ENCODE measurements around the gene BCOR. TPM values are rescaled to one million over a fixed set of nuclear protein-coding genes. Genes with fewer than 3 reads are reported as not detected.

BCOR gene
- total RNA-seq, 4 donors from 2014 or later, result 12.0 to 20.1 (median 17.4) TPM

DNA sequence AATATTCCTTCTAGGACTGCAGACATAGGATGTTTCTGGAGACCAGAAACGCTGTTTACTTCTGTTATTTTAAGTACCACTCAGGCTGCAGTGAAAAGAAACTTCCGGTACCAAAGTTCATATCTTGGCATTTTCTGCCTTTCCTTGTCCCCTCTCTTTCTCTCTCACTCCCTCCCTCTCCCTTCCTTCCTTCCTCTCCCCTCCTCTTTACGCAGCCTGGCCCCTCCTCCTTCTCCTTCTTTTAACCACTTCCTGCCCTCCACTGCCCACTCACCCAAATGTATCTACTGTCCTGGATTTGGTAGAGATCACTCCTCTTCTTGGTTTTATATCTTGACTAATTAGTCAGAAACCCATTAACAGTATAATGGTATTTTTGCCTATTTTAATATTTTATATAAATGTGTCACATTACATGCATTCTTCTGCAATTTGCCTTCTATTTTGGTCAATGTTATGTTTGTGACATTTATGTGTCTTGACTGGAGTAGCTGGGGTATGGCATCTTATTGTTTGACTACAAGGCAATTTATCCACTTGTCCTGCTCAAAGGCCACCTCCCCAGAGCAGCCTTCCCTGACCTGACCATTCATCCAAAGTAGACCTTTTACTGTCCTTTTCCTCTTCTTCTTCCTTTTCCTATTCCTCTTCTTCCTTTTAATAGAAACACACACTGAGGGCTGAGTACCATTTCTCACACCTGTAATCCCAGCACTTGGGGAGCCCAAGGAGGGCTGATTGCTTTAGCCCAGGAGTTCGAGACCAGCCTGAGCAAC is 56.9 kb downstream of the BCOR start:
- intact Hi-C loops (cut with DNase I), result no loop called here
- Histone ChIP-seq H3K9me3 (no peaks in the 10 kb centered on the region), H3K36me3 (no peaks in the 10 kb centered on the region), H3K4me3 (no peak overlapping the region), H3K27me3 (no peaks in the 10 kb centered on the region), H3K27ac (no peak overlapping the region), H3K4me1 (no peaks in the 10 kb centered on the region)
- WGBS, 2 donors, result 22 to 45% methylated on average over 3 to 4 of the region's 4 CpGs
- TF ChIP-seq, protein P1, sequence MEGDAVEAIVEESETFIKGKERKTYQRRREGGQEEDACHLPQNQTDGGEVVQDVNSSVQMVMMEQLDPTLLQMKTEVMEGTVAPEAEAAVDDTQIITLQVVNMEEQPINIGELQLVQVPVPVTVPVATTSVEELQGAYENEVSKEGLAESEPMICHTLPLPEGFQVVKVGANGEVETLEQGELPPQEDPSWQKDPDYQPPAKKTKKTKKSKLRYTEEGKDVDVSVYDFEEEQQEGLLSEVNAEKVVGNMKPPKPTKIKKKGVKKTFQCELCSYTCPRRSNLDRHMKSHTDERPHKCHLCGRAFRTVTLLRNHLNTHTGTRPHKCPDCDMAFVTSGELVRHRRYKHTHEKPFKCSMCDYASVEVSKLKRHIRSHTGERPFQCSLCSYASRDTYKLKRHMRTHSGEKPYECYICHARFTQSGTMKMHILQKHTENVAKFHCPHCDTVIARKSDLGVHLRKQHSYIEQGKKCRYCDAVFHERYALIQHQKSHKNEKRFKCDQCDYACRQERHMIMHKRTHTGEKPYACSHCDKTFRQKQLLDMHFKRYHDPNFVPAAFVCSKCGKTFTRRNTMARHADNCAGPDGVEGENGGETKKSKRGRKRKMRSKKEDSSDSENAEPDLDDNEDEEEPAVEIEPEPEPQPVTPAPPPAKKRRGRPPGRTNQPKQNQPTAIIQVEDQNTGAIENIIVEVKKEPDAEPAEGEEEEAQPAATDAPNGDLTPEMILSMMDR (IDR thresholded peaks at IDR 0.05), result no peak
- no peak for TF ChIP-seq POLR2A (IDR thresholded peaks at IDR 0.05)
- DNase-seq, result no peak

GRCh38 chrX:40039887-40040286 is 57.9 kb downstream of the BCOR start:
- Histone ChIP-seq H3K27me3 (no peaks in the 10 kb centered on the region), H3K4me1 (no peaks in the 10 kb centered on the region), H3K27ac (no peak overlapping the region), H3K9me3 (no peaks in the 10 kb centered on the region), H3K36me3 (no peaks in the 10 kb centered on the region), H3K4me3 (no peak overlapping the region)
- intact Hi-C loops (cut with DNase I), result no loop called here
- no peak for DNase-seq
- WGBS, 2 donors, result 85 to 100% methylated on average over 1 to 8 of the region's 8 CpGs
- TF ChIP-seq, protein P1 (IDR thresholded peaks at IDR 0.05), result no peak
- TF ChIP-seq POLR2A (IDR thresholded peaks at IDR 0.05), result no peak

- intact Hi-C loops (cut with DNase I), result no loop called here
- DNase-seq, result no peak
- TF ChIP-seq POLR2A (IDR thresholded peaks at IDR 0.05), result no peak
- TF ChIP-seq, protein P1 (IDR thresholded peaks at IDR 0.05), result no peak
- Histone ChIP-seq H3K9me3 (no peaks in the 10 kb centered on the region), H3K4me3 (no peak overlapping the region), H3K36me3 (no peaks in the 10 kb centered on the region), H3K4me1 (no peaks in the 10 kb centered on the region), H3K27ac (no peak overlapping the region), H3K27me3 (no peaks in the 10 kb centered on the region)
These were observed 60.4 kb downstream of the BCOR start for GRCh38 chrX:40037367-40037766.

DNA sequence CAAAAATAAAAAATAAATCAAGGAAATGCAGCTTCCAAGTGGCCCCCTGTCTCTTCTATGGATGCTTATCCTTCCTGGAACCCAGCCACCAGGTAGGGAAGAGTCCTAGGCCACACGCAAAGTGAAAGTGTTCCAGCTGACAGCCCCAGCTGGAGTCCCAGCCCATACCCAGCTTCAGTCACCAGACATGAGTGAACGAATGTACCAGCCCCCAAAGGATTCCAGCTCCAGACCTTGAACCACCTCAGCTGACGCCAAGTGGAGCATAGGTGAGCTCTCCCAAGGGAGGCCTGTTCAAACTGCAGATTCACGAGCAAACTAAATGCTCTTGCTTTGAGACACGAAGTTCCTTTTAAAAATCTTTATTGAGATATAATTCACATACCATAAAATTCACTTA is 62.0 kb downstream of the BCOR start:
- no peaks in the 10 kb centered on the region for H3K9me3 ChIP-seq
- H3K4me3 ChIP-seq, result no peak overlapping the region
- intact Hi-C loops (cut with DNase I), result no loop called here
- H3K4me1 ChIP-seq, result no peaks in the 10 kb centered on the region
- H3K27ac ChIP-seq, result no peak overlapping the region
- WGBS, 2 donors, result 78 to 93% methylated on average over 4 of the region's 5 CpGs
- H3K36me3 ChIP-seq, result no peaks in the 10 kb centered on the region
- DNase-seq, result no peak
- TF ChIP-seq POLR2A (IDR thresholded peaks at IDR 0.05), result no peak
- TF ChIP-seq, protein P1 (IDR thresholded peaks at IDR 0.05), result no peak
- no peaks in the 10 kb centered on the region for H3K27me3 ChIP-seq

DNA sequence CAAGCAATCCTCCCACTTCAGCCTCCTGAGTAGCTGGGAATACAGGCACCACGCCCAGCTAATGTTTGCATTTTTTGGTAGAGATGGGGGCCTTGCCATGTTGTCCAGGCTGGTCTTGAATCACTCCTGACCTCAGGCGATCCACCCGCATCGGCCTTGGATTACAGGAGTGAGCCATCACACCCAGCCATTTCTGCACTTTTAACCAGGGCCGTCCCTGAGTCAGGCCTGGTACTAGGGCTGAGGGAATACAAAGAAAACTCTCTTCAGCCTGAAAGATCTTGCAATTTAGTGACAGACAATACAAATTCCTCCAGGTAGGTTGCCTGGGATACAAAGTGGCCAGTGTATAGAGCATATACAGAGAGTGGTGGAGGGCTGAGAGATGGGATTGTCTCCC is 65.8 kb downstream of the BCOR start:
- WGBS, 2 donors, result 57 to 100% methylated on average over 1 of the region's 5 CpGs
- no peak for DNase-seq
- no peaks in the 10 kb centered on the region for H3K9me3 ChIP-seq
- H3K27me3 ChIP-seq, result no peaks in the 10 kb centered on the region
- no peaks in the 10 kb centered on the region for H3K4me1 ChIP-seq
- no peak overlapping the region for H3K4me3 ChIP-seq
- intact Hi-C loops (cut with DNase I), result no loop called here
- no peak overlapping the region for H3K27ac ChIP-seq
- TF ChIP-seq POLR2A (IDR thresholded peaks at IDR 0.05), result no peak
- TF ChIP-seq, protein P1 (IDR thresholded peaks at IDR 0.05), result no peak
- no peaks in the 10 kb centered on the region for H3K36me3 ChIP-seq
